ENCODE data around the gene GLRA3. TPM values are rescaled to one million over a fixed set of nuclear protein-coding genes. Genes with fewer than 3 reads are reported as not detected.

The GLRA3 gene
- polyA plus RNA-seq, 3 donors = not detected

DNA sequence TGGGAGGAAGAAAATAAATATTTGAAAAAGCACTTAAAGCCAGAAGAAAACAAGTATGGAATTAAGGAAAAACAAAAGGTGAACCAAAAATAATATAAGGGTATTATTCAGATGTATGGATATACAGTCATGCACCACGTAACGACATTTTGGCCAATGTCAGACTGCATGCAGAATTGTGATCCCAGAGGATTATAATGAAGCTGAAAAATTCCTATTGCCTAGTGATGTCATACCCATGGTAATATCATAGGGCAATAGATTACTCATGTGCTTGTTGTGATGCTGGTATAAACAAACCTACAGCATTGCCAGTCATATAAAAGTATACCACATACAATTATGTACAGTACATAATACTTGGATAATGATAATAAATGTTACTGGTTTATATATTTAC, 20.9 kb downstream of the GLRA3 start:
- Histone ChIP-seq H4K20me1 (ENCODE audit: insufficient read depth, low read length) (no peaks in the 10 kb centered on the region), H3K36me3 (replicated peaks in 1 of 2; ENCODE audit: control insufficient read depth in 1 of 2, insufficient read depth in 2 of 2, low read length in 2 of 2) (no peaks in the 10 kb centered on the region), H3K4me3 (replicated peaks in 1 of 3; ENCODE audit: low read depth in 2 of 3, low read length in 3 of 3) (no peak overlapping the region), H3K27me3 (ENCODE audit: control insufficient read depth in 2 of 2, insufficient read depth in 2 of 2, low read length in 2 of 2) (no peaks in the 10 kb centered on the region), H3K4me1 (ENCODE audit: control insufficient read depth in 1 of 2, insufficient read depth in 2 of 2, low read length in 2 of 2) (no peaks in the 10 kb centered on the region), H3K9me3 (replicated peaks in 1 of 2; ENCODE audit: control insufficient read depth in 1 of 2, insufficient read depth in 1 of 2, low read length in 2 of 2) (no peaks in the 10 kb centered on the region), H3K4me2 (replicated peaks; ENCODE audit: extremely low read depth, low read length, poor library complexity, severe bottlenecking) (no peak overlapping the region), H3K79me2 (ENCODE audit: insufficient read depth, low read length) (no peaks in the 10 kb centered on the region), H3K27ac (ENCODE audit: low read depth in 1 of 2, low read length in 2 of 2) (no peak overlapping the region), H2AFZ (ENCODE audit: insufficient read depth, low read depth, low read length, poor library complexity, severe bottlenecking) (no peak overlapping the region), H3K9ac (ENCODE audit: insufficient read depth, low read length, poor library complexity, severe bottlenecking) (no peak overlapping the region)
- WGBS (ENCODE audit: insufficient coverage) = no CpG with 5 or more reads among the region's 2 CpGs
- Mint-ChIP-seq H3K9me3 (peaks cover 0 to 2% (median 0%) of the 10 kb centered on the region in 7 donors), H3K4me3 (no peak overlapping the region), H3K27ac (no peak overlapping the region), H3K36me3 (no peaks in the 10 kb centered on the region), H3K4me1 (no peaks in the 10 kb centered on the region), H3K27me3 (ENCODE audit: low read depth in 3 of 3) (no peaks in the 10 kb centered on the region)
- intact Hi-C loops (cut with micrococcal nuclease) = no loop called here
- no peak for DNase-seq
- TF ChIP-seq, protein P1, sequence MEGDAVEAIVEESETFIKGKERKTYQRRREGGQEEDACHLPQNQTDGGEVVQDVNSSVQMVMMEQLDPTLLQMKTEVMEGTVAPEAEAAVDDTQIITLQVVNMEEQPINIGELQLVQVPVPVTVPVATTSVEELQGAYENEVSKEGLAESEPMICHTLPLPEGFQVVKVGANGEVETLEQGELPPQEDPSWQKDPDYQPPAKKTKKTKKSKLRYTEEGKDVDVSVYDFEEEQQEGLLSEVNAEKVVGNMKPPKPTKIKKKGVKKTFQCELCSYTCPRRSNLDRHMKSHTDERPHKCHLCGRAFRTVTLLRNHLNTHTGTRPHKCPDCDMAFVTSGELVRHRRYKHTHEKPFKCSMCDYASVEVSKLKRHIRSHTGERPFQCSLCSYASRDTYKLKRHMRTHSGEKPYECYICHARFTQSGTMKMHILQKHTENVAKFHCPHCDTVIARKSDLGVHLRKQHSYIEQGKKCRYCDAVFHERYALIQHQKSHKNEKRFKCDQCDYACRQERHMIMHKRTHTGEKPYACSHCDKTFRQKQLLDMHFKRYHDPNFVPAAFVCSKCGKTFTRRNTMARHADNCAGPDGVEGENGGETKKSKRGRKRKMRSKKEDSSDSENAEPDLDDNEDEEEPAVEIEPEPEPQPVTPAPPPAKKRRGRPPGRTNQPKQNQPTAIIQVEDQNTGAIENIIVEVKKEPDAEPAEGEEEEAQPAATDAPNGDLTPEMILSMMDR (IDR thresholded peaks at IDR 0.05) = no peak

DNA sequence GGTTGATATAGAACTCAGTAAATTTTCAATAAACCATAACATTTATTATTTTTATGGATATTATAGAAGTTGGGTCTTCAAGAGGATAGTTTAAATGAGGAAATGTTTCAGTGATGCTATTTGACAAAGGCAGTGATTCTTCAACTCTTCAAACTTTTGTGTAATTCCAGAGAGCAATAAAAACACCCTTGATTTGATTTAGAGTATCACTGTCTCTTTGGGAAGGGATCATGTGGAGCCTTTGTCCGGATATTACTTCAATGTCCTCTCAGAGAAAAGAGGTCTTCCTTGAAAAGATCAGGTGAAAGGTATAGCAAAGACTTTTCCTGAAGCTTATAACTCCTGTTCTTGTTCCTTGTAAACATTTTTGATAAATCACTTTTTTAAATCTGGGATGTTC, 23.3 kb downstream of the GLRA3 start:
- Histone ChIP-seq H3K27ac (ENCODE audit: low read depth in 1 of 2, low read length in 2 of 2) (no peak overlapping the region), H3K36me3 (replicated peaks in 1 of 2; ENCODE audit: control insufficient read depth in 1 of 2, insufficient read depth in 2 of 2, low read length in 2 of 2) (no peaks in the 10 kb centered on the region), H4K20me1 (ENCODE audit: insufficient read depth, low read length) (no peaks in the 10 kb centered on the region), H3K79me2 (ENCODE audit: insufficient read depth, low read length) (no peaks in the 10 kb centered on the region), H3K4me1 (ENCODE audit: control insufficient read depth in 1 of 2, insufficient read depth in 2 of 2, low read length in 2 of 2) (no peaks in the 10 kb centered on the region), H2AFZ (ENCODE audit: insufficient read depth, low read depth, low read length, poor library complexity, severe bottlenecking) (no peak overlapping the region), H3K27me3 (ENCODE audit: control insufficient read depth in 2 of 2, insufficient read depth in 2 of 2, low read length in 2 of 2) (no peaks in the 10 kb centered on the region), H3K4me3 (replicated peaks in 1 of 3; ENCODE audit: low read depth in 2 of 3, low read length in 3 of 3) (no peak overlapping the region), H3K4me2 (replicated peaks; ENCODE audit: extremely low read depth, low read length, poor library complexity, severe bottlenecking) (no peak overlapping the region), H3K9ac (ENCODE audit: insufficient read depth, low read length, poor library complexity, severe bottlenecking) (no peak overlapping the region), H3K9me3 (replicated peaks in 1 of 2; ENCODE audit: control insufficient read depth in 1 of 2, insufficient read depth in 1 of 2, low read length in 2 of 2) (no peaks in the 10 kb centered on the region)
- Mint-ChIP-seq H3K27me3 (ENCODE audit: low read depth in 3 of 3) (no peaks in the 10 kb centered on the region), H3K9me3 (peaks cover 0 to 2% (median 0%) of the 10 kb centered on the region in 7 donors), H3K4me1 (no peaks in the 10 kb centered on the region), H3K4me3 (no peak overlapping the region), H3K27ac (no peak overlapping the region), H3K36me3 (no peaks in the 10 kb centered on the region)
- DNase-seq = no peak
- intact Hi-C loops (cut with micrococcal nuclease) = no loop called here
- no CpG with 5 or more reads among the region's 1 CpG for WGBS (ENCODE audit: insufficient coverage)
- TF ChIP-seq, protein P1 (IDR thresholded peaks at IDR 0.05) = no peak

Measured in CD14-positive monocyte (primary cell).